NCI-H1417 treated with DMSO at 0.1 percent for 48 hours (cell line): Measurements from ENCODE around the gene ESX1.
"Not testable (repeated sequence)": the region's sequence is repeated elsewhere in the genome, so short reads cannot be mapped to it uniquely, and the experiment has no call there.

Source experiments
- DNase-seq: peaks from one replicate; lab custom pipeline; 2025; lab: John Stamatoyannopoulos, UW

Gene ESX1

DNA sequence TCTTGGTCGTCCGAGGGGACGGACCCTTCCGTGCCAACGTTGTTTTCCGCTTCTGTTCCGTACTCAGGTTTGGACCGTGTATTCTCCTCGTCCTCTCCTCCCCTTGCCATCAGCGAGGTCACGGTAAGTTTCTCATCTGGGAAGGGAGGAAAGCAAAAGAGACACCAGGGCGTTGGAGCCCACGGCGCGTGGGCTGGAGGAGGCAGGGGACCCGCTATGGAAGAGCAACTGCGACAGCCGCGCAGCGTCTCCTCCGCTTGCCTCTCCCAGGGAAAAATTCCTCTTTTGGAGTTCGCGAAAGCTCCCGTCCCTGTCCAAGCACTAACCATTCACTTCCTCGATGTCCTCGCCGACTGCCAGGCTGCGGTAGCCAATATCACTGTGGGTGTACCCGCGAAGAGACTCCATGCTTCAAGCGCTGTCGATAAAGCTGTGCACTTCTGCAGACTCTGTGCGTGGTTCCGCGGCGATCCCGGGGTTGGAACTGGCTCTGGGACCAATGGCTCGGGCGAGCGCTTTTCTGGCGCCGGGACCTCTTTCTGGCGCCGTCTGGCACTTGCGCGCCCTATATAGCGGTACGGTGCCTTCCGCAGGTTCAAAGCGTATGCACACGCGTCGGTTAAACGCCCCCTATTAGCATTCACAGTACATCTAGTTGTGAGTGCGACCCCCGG is at the start of gene ESX1:
ESX1 (minus strand) TSS at position 492 of the 674 bp plus-strand sequence; CDS start at position 408, 84 bp downstream.
- DNase-seq: no peak

DNA sequence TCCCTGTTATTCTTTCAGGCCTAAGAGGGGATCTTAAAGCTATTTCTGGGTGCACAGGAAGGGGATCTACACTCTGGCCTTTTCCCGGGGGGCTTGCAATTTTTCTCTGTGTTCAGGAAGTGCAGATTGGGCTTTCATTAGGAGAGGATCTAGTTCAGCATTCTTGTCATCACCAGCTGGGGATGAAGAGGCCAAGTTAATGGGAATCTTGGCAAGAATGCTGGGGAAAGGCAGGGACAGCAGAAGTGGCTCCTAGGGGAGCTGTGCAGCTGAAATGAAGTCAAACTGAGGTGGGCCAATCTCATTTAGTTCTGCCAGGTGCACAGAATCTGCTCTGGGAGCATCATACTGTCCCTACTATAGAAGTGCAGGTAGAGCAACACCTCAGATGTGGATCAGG is 40.9 kb upstream of the ESX1 start:
- no peak for DNase-seq

DNA sequence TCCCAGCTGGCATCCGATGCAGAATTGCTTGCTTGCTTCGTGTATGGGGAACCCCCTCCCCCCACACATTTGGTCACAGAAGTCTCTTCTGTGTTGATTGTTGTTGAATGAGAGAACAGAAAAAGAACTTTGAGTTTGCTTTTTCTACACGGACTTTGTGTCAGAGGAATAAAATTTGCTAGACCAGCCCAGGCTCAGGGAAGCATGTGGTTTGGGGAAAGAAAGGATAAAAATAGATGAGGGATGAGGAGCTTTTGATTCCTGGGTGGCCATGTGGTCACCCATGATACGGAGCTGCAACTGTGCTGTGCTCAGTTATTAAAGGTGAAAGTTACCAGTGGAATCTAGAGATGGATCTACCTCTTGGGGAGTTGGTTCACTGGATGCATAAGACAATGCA is 34.2 kb upstream of the ESX1 start:
- no peak for DNase-seq

DNA sequence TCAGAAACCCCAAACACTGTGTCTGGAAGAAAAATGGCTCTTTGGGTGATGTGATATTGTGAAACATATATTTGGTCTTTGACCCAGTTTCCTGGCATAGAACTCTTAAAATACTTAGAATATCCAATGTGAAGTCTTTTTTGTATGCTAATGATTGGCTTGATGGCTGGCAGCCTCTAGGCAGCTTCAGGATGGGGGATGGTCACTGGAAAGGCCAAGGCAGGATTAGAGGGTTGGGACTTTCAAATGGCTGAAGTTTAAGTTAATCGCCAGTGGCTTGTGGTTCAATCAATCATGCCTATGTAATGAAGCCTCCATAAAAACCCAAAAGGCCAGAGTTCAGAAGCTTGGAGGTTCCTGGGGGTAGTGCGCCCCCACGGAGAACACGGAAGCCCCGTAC is 33.5 kb upstream of the ESX1 start:
- DNase-seq: no peak

GRCh38 chrX:104285201-104285600 is 30.5 kb upstream of the ESX1 start:
- no peak for DNase-seq

- no peak for DNase-seq
Observed at GRCh38 chrX:104284507-104284906, 29.8 kb upstream of the ESX1 start.

GRCh38 chrX:104282166-104282725 is 27.5 kb upstream of the ESX1 start:
- DNase-seq: no peak

DNA sequence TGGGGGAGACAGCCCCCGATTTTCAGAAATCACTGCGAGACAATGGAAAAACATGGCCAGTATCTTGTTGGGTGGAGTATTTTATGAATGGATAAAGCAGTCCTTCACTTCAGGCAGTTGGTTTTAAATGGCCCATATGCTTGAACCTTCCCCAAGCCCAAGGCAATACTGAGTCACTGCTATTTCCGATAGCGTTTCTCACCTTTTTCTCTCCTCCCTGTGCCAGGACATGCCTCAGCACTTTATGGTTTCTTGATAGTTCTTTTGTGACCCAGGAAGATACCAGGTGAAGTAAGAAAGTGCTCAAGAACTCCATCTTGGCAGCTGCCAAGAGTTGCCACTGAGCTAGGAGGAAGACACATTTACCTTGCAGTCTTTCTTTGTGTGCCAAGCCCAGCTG is 26.8 kb upstream of the ESX1 start:
- DNase-seq: no peak

DNA sequence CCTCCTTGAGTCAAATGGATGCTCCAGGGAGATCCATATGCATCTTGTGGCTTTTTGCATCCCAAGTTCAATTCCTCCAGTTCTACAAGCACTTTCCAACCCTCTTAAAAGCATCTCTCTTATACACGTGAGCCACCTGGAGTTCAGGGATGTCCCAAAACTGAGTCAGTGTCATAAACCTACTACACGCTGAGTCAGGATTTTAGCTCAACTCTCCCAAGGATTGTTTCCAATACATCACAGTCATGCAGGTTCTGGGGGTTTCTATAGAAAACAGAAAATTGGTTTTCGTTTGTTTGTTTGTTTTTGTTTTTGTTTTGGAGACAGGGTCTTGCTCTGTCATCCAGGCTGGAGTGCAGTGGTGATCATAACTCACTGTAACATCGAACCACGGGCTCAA is 25.9 kb upstream of the ESX1 start:
- no peak for DNase-seq

- no peak for DNase-seq
Observed at GRCh38 chrX:104270916-104271512, 16.3 kb upstream of the ESX1 start.

GRCh38 chrX:104270212-104270611 is 15.5 kb upstream of the ESX1 start:
- no peak for DNase-seq

DNA sequence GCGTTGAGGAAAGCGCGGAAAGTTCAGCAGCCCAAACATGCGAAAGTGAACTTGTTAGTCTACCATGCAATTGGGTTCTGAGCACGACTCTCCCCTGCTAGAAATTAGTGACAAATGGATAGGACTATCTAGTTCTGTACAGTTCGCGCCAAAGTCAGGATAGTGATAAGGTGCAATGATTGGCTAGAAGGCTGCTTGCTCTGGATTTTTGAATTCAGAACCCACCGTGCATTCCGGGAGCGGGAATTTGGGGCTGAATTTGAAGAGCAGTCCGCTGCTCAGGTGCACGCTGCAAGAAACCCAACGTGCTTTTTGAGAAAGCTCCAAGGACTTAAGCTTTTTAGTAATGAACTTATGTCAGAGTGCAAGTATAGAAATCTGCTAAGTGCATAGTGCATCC is 732 bp upstream of the ESX1 start:
- DNase-seq: no peak

DNA sequence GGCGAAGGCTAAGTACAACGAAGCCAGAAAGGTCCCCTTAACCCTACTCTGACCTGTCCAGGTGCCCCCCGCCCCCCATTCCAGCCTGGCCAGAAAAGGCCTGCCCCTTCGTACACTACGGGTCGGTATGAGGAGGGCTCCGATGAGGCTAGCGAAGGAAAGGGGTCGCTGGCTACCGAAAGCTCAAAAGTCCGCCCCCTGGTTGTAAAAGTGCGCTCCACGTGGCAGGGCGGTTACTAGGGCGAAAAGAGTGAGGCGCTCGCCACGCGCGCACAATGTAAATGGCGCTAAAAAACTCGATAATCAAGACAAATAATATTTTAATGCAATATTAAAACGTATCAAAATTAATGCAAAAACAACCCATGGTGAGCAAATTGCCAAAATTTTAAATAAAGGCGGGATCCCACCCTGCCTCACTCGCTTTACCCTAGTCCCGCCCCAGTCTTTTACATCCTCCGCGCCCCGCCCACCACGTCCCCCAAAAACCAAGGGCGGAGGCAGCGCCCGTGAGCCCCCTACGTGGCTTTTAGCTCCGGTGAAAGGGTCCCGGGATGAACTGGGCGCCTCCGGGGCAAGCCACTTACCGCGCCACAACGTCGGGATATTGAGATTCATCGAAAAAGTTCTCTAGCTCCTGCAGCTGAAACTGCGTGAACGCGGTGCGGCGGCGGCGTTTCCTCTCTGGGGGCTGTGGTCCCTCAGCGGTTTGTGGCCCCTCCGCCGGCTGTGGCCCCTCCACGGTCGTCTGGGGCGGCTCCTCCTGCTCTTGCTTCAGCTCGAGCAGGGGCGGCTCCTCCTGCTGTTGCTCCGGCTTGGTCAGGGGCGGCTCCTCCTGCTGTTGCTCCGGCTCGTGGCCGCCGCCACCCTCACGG is 929 bp downstream of the ESX1 start:
- DNase-seq: no peak

DNA sequence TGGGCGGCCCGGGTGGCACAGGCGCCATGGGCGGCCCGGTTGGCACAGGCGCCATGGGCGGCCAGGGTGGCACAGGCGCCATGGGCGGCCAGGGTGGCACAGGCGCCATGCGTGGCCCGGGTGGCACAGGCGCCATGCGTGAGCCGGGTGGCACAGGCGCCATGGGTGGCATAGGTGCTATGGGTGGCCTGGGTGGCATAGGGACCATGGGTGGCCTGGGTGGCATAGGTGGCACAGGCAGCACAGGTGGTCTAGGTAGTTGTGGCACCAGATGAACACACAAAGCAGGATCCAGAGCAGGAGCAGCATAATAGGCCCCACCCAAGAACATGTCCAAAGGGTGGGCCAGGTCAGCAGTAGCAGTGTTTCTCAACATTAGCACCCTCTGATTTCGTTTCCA is 4.3 kb downstream of the ESX1 start:
- no peak for DNase-seq

DNA sequence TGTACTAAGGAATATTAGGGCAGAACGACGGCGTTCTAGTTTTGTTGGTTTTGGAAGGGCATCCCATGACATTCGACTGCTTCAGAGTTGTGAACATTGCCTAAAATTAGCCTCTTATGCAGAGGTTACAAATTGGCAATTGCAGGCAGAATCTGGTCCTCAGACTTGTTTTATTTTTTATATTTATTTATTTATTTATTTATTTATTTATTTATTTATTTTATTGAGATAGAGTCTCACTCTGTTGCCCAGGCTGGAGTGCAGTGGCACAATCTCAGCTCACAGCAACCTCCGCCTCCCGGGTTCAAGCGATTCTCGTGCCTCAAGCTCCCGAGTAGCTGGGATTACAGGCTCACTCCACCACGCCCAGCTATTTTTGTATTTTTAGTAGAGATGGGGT is 24.7 kb downstream of the ESX1 start:
- DNase-seq: not testable (repeated sequence)

DNA sequence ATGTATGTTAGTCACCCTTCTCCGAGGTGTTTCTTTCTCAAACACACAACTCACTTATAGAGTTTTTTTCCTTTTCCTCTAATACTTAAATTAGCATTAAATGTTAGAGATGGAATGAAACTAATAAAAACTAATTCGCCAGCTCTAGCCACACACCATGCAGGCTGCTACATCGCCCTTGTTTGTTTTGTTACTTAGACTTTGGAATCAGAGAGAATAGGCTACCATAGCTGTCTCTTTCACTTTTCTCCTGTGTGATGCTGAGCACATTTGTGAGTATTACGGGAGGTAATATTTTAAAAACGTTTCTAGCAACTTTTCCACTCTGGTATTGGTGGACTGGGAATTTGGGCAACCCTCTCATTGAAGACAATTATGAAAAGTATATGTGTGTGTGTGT is 43.5 kb downstream of the ESX1 start:
- no peak for DNase-seq

DNA sequence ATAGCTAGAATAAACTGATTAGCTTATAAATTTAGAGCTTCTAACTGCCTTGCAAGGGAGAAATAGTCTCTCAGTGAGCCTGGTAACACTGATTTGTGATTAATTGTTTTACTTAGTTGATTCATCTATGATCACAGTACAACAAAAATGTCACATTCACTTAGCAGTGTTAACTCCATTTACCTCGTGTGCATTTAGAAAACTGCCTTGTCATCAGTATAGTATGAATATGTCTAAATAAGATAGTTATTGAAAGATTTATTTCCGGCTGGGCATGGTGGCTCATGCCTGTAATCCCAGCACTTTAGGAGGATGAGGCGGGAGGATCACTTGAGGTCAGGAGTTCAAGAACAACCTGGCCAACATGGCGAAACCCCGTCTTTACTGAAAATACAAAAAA is 49.2 kb downstream of the ESX1 start:
- no peak for DNase-seq
